Measurements from ENCODE around the gene SUMO4. TPM values are rescaled to one million over a fixed set of nuclear protein-coding genes. Genes with fewer than 3 reads are reported as not detected.

The SUMO4 gene
- total and polyA plus RNA-seq, 2 of the 8 experiments (the other 6 are each of a cell fraction or from before 2014, with no cell fraction given) = 0.09 to 1.3 TPM

GRCh38 chr6:149392535-149392934 lies 7.5 kb upstream of the SUMO4 start (continued):
- no peak for TF ChIP-seq USF2 (IDR thresholded peaks at IDR 0.05; ENCODE audit: low read length)
- no peak for TF ChIP-seq ATF2 (IDR thresholded peaks at IDR 0.05; ENCODE audit: low read length)

All from H1 (cell line).